Colon (tissue), 2 donors: ENCODE data around the gene TMEM176A.

Experiments
- FAIRE-seq: peaks from 2 replicates; lab custom pipeline; 2012; peaks lifted over from hg19 to GRCh38; lab: Jason Lieb, UNC
- donor health status: control.
- donor health status: control.

The TMEM176A gene

DNA sequence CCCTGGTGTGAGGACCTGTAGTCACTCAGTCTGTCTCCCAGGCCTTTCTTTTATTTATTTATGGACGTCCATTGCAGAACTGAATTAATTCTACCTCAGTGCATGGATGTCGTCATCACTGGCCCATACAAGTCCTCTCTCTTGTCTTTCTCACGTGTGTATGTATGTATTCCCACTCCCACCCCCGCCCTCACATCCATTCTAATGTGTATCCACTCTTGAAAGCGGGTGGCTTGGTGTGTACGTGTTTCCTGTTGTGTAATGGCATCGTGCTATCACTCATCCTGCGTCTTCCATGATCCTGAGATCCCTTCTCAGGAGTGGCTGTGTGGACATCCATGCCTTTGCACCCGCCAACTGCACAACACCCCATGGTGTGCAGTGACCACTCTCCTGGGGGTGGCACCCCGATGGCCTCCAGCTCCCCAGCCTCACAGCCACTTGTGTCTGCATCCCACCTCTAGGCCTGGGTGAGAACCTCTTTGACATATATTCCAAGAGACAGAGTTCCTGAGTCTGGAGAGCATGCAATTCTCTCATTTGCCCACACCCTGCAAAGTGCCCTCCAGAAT, 48.7 kb downstream of the TMEM176A start:
- FAIRE-seq = no peak

DNA sequence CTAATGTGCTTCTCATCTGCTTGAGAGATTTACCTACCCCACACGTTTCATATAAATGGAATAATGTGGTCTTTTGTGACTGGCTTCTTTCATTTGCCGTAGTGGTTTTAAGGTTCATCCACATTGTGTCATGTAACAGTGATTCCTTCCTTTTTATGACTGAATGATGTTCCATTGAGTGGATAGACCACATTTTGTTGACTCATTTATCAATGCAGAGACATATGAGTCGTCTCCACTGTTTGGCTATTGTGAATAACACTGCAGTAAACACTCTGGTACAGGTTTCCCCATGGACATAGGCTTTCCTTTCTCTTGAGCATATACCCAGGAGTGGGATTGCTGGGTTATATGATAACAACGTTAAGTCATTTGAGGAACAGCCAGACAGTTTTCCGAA, 49.7 kb downstream of the TMEM176A start:
- FAIRE-seq = no peak

DNA sequence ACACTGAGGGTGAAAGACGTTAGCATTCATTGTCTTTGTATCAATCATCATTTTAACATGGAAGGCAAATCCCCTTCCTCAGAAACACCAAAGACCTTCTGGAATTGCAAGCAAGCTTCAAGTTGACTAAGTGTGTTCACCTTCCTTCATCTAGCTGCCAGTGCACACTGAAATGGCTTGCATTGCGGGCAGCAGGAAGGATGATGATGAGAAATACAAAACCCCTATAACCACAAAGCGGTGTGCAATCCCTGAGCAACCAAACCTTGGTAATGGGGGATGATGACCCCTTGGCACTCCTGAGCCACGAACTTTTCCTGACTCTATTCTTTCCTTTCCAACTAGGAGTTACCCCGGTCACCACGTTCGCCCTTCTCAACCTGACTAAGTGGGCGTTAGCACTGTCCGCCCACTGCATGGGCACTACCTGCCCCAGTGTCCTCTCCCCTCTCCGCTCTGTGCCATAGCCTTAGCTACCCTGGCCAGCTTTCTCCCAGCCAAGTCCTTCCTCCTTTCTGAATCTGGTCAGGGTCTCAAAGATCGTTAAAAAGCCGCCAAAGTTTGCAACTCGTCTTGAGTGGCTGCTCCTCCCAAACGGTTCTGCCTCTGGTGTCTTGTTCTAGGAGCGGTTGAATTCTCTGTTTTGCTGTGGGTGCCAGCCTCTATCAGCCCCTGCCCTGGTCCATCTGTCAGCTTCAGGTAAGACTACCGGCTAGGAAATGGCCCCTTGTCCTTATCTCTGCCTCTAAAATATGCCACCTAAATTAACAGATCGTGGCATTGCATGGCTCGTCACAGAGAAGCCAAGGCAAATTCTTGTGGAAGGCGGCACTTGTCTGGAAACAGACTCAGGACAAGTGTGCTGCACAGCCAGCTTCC, 51.2 kb downstream of the TMEM176A start:
- FAIRE-seq = no peak

DNA sequence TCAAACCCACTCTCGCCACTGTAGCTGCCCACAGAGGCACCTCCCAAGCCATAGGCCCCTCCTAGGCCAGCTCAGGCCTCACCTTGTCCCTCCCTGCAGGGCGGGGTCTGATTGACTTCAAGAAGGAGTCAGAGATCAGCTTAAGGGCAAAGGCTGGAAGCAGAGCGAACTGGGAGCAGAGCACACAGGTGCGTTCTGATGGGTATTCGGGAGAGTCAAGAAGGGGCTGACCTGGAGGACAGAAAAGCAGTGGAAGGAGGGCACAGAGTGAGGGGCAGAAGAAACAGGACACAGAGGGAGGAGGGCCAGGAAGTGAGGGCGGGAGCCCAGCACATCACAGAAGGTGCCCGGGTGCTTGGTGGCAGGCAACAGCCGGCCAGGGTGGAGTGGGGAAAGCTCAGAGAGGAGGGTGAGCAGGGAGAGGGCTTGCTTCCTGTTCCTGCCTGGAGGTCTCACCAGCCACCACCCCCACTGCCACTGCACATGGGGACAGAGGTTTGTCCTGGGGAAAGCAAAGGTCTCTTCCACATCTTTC, 51.9 kb downstream of the TMEM176A start, which contains the start of gene AOC1:
TSS of gene AOC1 (plus strand) at position 147 of the 535 bp plus-strand sequence. CDS start 3,954 bp downstream, outside the sequence.
- FAIRE-seq = no peak

DNA sequence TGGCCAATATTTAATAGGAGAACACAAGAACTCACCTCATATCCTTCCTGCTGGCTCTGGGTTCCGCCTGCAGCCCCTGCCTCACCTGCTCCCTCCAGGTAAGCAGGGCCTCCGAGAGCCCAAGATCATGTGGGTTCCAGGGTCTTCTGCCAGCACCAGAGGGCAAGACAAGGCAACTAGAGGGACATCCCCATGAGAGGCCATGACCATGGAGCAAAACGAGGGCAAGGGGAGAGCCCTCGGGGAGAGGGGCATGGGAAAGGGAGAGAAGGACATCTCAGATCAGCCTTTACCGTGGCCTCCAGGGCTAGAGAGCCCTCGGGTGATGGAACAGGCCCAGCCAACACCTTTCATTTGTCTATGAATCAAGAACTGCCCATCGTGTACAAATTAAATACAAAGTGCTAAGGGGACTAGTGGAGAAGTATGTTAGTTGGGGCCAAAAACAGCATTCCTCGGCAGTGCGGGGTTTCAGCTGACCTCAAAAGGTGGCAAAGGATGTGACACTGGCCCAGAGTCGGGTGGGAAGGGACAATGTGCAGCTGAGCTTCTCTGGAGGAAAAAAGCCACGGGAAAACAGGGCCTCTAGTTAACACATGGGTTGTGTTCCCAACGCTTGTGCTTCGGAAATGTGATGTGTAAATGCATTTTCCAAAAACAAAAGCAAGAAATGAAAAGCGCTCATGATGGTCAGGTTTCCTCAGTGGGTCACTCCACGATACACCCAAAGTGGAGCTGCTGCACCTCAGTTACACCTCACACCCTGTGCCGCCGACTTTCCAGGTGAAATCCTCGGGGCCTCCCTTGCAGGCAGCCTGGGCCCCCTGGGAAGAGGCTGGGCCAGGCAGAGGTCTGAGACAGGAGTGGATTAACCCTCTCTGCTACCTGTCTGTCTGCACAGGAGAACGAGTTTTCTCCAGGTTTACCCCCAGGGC, 53.8 kb downstream of the TMEM176A start:
- FAIRE-seq = no peak
